Neuron (in vitro differentiated cells): ENCODE measurements around the gene BBX.

Source experiments
- H2AFZ ChIP-seq: one replicate; pipeline ENCODE4 v1.6.1; 2013; ENCODE audit warnings: low read depth, mild to moderate bottlenecking, inconsistent platforms, low read length, moderate library complexity
- H3K27me3 ChIP-seq: one replicate; pipeline ENCODE4 v1.6.1; 2013; ENCODE audit warnings: low read length; ENCODE audit not compliant: insufficient read depth
- H3K36me3 ChIP-seq: one replicate; pipeline ENCODE4 v1.6.1; 2013; ENCODE audit warnings: low read length; ENCODE audit not compliant: insufficient read depth
- H3K4me1 ChIP-seq: one replicate; pipeline ENCODE4 v1.6.1; 2013; ENCODE audit warnings: low read length; ENCODE audit not compliant: insufficient read depth
- H3K4me3 ChIP-seq: 2 replicates; pipeline ENCODE4 v1.5.1; 2013; ENCODE audit warnings: mild to moderate bottlenecking, low read length, moderate library complexity
- H3K9me3 ChIP-seq: one replicate; pipeline ENCODE4 v1.6.1; 2013; ENCODE audit warnings: low read length

The BBX gene

DNA sequence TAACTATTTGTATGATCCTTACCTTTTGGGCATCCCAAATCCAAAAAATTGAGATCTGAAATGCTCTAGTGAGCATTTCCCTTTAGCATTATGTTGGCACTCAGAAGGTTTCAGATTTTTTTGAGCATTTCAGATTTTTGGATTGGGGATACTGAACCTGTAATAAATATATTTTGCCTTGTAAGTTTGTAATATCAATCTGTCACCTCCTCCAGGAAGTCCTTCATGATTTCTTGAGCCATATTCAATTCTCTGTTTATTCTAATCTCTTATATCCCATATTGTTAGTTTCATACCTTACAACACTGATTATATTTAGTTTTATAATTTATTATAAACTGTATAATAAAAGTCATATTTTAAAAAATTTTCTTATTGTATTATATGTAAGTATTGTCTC, 215.2 kb downstream of the BBX start:
- H3K9me3 ChIP-seq: peaks cover 2% of the 10 kb centered on the region
- no peaks in the 10 kb centered on the region for H3K27me3 ChIP-seq
- H2AFZ ChIP-seq: no peak overlapping the region
- H3K4me3 ChIP-seq: no peak overlapping the region
- peaks cover 8% of the 10 kb centered on the region for H3K4me1 ChIP-seq
- H3K36me3 ChIP-seq: peaks cover 7% of the 10 kb centered on the region

DNA sequence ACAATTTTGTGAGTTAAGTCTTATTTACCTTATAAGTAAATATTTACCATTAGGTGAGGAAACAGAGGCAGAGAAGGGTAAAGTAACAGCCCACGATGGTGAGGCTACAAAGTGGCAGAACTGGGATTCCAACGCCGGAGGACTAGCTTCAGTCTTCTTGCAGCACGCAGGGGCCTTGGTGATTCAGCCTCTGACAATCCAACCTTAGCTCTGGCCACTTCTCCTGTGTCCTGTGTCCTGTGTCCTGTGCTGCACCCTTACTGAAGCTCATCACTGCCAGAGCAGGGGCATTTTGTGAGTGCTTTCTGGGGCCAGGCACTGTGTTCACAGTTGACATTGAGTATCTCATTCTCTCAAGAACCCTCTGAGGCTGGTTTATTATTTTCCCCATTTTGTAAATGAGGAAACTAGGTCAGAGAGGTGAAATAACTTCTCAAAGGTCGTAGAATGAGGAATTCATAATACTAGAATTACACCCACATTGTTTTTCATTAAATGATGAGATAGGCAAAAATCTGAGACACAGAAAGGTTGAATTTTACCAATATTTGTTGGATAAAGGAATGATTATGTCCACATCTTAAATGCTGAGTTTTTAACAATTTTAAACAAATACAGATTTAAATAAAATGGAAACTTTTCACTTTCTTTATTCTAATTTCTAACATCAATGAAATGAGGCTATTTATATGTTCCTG, 215.9 kb downstream of the BBX start:
- no peak overlapping the region for H2AFZ ChIP-seq
- peaks cover 11% of the 10 kb centered on the region for H3K4me1 ChIP-seq
- H3K36me3 ChIP-seq: peaks cover 3% of the 10 kb centered on the region
- no peak overlapping the region for H3K4me3 ChIP-seq
- peaks cover 2% of the 10 kb centered on the region for H3K9me3 ChIP-seq
- no peaks in the 10 kb centered on the region for H3K27me3 ChIP-seq

DNA sequence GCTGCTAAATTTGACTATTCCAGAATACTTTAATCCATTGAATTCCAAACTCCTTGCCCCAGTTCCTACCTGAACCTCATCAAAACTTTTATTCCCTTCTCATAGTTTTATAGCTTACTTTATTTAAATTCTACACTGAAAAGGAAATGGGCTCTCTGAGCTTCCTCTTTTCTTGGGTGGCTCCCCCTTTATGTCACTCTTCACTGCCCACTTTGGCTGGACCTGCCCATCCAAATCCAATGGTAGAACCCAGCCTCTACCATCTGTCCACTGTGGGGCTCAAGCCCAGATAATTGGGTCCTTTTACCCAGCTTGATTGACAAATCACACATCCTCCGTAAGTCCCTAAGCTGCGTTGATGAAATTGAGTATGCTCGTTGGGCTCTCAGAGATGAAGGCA, 216.5 kb downstream of the BBX start:
- Histone ChIP-seq H3K9me3 (peaks cover 2% of the 10 kb centered on the region), H2AFZ (no peak overlapping the region), H3K4me3 (no peak overlapping the region), H3K4me1 (peaks cover 11% of the 10 kb centered on the region), H3K36me3 (peaks cover 3% of the 10 kb centered on the region), H3K27me3 (no peaks in the 10 kb centered on the region)

DNA sequence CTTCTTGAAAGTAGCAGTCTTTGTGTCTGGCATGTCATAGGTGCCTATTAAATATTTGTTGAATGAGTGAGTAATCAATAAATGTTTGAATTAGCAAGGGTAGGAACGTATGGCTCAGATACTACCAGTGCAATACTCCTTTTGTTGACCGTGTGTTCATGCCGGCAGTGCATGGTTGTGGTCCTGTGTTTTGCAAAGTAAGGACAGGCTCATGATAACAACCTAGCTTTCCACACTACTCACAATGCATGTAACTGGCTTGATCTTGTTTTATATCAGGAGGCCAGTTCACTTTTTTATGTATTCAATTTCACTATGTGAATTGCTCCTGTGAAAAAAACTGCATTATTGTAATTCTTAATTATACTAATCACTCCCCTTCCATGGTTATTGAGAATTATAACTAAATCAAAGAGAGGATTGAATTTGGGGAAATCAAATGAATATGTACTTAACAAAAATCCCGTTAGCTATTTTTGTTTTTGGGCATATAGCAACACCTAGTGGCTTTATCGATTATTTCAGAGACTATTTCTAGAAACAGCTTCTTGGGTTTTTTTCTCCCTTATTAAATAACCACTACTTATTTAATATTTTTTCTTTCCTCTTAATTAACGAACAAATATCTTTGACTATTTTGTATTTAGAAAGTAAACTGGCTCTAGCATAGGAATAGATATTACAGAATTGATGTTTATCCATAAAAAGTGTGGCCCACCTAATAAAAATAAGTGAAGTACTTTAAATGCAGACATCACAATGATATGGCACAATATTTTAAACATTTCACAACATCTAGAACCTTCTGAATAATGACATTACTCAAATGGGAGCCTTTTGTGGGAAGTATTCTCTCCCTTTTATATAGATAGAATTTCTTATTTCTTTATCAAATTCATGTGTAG, 218.5 kb downstream of the BBX start:
- H3K9me3 ChIP-seq: peaks cover 2% of the 10 kb centered on the region
- no peaks in the 10 kb centered on the region for H3K36me3 ChIP-seq
- H3K27me3 ChIP-seq: no peaks in the 10 kb centered on the region
- H3K4me1 ChIP-seq: peaks cover 11% of the 10 kb centered on the region
- no peak overlapping the region for H2AFZ ChIP-seq
- H3K4me3 ChIP-seq: no peak overlapping the region

DNA sequence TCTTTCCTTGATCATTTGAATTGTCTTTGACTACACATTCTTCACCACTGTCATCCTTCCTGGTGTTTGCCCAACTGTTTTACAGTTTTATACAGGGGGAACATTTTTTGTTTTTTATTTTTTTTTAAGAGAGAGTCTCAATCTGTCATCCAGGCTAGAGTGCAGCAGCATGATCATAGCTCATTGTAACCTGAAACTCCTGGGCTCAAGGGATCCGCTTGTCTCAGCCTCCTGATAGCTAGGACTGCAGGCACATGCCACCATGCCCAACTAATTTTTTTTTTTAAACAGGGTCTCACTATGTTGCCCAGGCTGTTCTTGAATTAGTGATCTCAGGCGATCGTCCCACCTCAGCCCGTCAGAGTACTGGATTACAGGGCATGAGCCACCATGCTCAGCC, 222.6 kb downstream of the BBX start:
- H3K27me3 ChIP-seq: no peaks in the 10 kb centered on the region
- H2AFZ ChIP-seq: no peak overlapping the region
- no peak overlapping the region for H3K4me3 ChIP-seq
- peaks cover 5% of the 10 kb centered on the region for H3K36me3 ChIP-seq
- H3K9me3 ChIP-seq: no peaks in the 10 kb centered on the region
- peaks cover 11% of the 10 kb centered on the region for H3K4me1 ChIP-seq

DNA sequence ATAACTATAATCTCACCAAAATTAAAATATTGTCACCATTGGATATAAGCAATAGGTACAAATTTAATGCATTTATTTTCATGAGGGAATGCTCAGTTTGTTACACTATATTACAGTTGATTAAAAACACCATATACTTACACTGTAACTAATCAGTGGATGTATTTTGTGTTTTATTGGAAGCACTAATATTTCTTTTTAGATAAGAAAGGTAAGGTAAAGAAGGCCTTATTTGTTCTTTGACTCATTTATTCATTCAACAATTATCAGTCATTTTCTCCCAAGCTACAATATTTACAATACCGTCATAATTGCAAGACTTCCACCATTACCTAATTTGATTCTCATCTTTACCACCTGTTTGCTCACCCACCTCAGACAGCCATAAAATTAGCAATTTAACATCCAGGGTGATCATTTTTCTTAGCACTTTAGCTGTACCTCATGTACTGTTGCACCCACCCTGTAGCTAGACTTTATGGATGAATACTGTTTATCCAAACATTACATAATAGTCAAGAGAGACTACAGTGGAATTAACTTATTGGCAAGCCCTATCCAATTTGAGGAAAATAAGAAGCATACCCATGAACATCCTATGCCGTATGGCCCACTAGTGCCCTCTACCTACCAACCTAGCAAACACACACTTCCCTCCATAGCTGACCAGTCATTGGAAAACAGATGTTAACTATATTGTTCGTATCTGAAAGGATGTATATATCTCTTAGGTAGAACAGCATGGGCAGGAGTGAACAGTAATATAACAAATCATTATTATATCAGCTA, 229.6 kb downstream of the BBX start:
- Histone ChIP-seq H3K27me3 (no peaks in the 10 kb centered on the region), H3K4me1 (no peaks in the 10 kb centered on the region), H3K36me3 (peaks cover 8% of the 10 kb centered on the region), H2AFZ (no peak overlapping the region), H3K4me3 (no peak overlapping the region), H3K9me3 (no peaks in the 10 kb centered on the region)

DNA sequence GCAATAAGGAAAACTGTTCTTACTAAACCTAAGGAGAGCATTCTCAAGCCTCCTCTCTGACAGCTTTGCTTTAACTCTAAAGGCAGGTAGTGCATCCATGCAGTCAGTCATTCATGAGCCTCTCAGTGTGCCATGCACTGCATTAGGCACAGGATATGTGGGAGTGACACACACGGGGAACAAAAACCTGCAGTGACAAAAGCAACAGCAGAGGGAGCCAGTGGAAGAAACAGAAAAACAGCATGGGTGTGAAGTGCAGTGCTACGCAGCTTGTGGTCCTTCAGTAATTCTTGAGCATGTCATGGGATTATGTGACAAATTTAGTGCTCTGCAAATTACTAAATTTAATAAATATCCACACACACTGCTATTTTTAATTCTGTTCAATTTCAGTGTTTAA, 230.7 kb downstream of the BBX start:
- H3K36me3 ChIP-seq: peaks cover 10% of the 10 kb centered on the region
- no peak overlapping the region for H3K4me3 ChIP-seq
- H3K4me1 ChIP-seq: no peaks in the 10 kb centered on the region
- no peaks in the 10 kb centered on the region for H3K9me3 ChIP-seq
- no peaks in the 10 kb centered on the region for H3K27me3 ChIP-seq
- H2AFZ ChIP-seq: no peak overlapping the region

DNA sequence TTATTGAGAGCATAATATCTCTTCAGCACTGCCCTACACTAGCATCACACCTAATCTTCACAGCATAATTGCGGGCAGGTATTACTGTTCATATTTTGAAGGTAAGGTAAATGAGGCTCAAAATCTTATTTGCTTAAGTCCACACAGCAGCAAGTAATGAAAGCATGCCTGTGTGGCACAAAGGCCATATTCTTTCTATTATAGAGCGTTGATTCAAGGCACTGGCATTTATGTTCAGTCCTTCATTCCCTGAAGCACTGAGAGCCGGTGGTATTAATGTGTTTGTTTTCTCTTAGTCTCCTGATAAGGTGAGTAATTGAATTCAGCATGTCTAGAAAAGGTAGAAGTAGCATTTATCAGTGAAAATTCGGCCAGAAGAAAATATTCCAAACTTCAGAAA, 231.2 kb downstream of the BBX start:
- H3K4me3 ChIP-seq: no peak overlapping the region
- no peaks in the 10 kb centered on the region for H3K4me1 ChIP-seq
- no peaks in the 10 kb centered on the region for H3K9me3 ChIP-seq
- H2AFZ ChIP-seq: no peak overlapping the region
- H3K36me3 ChIP-seq: peaks cover 10% of the 10 kb centered on the region
- no peaks in the 10 kb centered on the region for H3K27me3 ChIP-seq

DNA sequence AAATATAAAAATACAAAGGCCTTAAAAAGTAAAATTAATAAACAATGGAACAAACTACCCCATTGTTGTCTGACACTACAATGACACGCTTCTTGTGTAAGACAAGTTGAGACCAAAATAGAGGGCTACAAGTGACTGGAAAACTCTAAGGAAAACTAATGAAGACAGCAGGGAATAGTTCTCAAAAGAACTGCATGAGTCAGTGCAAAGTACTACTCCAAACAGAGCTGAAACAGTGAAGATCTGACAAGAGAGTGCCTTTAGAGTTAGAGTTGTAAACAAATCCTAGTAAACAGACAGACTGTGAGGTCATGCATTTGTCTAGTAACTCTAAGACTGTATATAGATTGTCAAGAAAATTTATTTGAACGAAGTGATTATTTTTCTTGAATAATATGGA, 233.9 kb downstream of the BBX start:
- H3K4me1 ChIP-seq: peaks cover 10% of the 10 kb centered on the region
- H3K27me3 ChIP-seq: no peaks in the 10 kb centered on the region
- H3K9me3 ChIP-seq: no peaks in the 10 kb centered on the region
- H3K4me3 ChIP-seq: no peak overlapping the region
- no peak overlapping the region for H2AFZ ChIP-seq
- H3K36me3 ChIP-seq: peaks cover 8% of the 10 kb centered on the region

DNA sequence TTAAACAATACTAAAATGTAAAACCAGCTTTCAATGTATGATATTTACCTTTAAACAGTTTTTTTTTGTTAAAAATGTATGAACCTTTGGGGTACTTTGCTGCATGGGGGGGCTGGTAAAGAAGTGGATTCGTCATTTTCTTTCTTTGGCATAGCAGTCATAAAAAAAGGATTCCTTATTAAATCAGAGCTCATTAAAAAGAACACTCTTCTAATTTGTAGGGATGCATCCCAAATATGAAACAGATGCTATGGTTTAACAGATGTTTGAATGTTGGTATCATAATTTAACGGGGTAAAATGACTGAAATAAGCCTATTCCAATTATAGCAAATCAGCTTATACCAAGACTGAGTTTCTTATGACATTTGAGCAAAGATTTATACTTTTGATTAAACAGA, 234.4 kb downstream of the BBX start:
- Histone ChIP-seq H3K4me3 (no peak overlapping the region), H3K36me3 (peaks cover 8% of the 10 kb centered on the region), H3K9me3 (no peaks in the 10 kb centered on the region), H3K27me3 (no peaks in the 10 kb centered on the region), H2AFZ (no peak overlapping the region), H3K4me1 (peaks cover 14% of the 10 kb centered on the region)

DNA sequence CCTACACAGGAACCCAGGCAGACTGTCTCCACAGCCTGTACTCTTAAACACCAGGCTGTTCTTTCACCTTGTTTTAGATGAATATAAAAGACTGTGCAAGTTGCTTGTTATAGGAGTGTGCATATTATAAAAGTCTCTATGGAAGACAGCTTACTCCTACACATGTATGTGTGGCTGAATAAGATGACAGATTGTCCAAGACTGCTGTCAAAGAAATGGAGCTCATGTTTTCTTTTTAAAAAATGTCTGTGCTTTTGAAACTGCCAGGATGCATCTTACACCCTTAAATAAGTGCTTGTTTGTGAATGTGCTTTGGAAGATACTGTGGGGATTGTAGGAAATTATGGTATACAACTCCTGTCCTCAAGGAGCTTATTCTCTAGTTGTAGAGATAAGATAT, 237.4 kb downstream of the BBX start:
- Histone ChIP-seq H3K4me1 (peaks cover 18% of the 10 kb centered on the region), H3K36me3 (peaks cover 8% of the 10 kb centered on the region), H3K9me3 (no peaks in the 10 kb centered on the region), H3K4me3 (no peak overlapping the region), H2AFZ (no peak overlapping the region), H3K27me3 (no peaks in the 10 kb centered on the region)

DNA sequence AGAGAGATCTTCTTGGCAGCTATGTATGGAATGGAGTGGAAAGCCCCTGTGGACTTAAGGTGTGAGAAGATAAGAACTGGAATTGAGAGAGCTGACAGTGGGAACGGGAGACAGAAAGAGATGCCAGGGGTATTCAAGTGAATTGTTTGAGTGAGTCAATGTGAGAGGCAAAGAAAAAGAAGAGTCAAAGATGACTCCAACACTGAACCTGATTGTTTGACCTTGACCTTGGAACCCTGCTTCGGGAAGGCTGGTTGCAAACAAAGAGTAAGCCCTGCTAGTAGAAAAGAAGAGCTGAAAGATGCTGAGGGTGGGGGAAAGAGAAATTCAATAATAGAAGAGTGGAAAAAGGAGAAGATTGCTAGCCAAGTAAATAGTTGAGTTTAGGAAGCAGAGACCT, 238.6 kb downstream of the BBX start:
- Histone ChIP-seq H3K27me3 (no peaks in the 10 kb centered on the region), H3K4me1 (peaks cover 18% of the 10 kb centered on the region), H3K9me3 (no peaks in the 10 kb centered on the region), H3K4me3 (no peak overlapping the region), H2AFZ (no peak overlapping the region), H3K36me3 (peaks cover 8% of the 10 kb centered on the region)

DNA sequence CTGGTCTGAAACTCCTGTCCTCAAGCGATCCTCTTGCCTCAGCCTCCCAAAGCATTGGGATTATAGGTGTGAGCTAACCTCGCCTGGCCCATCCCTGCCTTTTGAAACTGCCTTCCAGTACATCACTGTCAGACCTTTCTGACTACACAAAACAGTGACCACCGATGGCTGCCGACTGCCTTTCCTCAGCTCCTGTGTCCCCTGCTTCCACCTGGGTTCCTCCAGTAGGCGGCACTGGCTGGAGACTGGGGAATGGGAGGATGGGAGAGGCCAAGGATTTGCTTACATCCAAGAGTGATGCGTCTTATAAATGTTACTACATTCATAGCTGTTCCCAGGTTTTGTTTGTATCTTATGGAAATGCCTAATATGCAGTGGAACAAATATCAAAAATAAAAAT, 242.8 kb downstream of the BBX start:
- peaks cover 18% of the 10 kb centered on the region for H3K4me1 ChIP-seq
- no peaks in the 10 kb centered on the region for H3K9me3 ChIP-seq
- peaks cover 3% of the 10 kb centered on the region for H3K36me3 ChIP-seq
- no peak overlapping the region for H2AFZ ChIP-seq
- H3K4me3 ChIP-seq: no peak overlapping the region
- no peaks in the 10 kb centered on the region for H3K27me3 ChIP-seq
